Aorta (tissue), 5 donors: ENCODE results near the gene TP63. TPM values are rescaled to one million over a fixed set of nuclear protein-coding genes. Genes with fewer than 3 reads are reported as not detected.

Experiments used
- ATAC-seq: fragments of 200-7000 bp; cut with Tn5 transposase; one replicate; pipeline ENCODE4 v1.9.1; 2022; ENCODE audit warnings: moderate library complexity; ENCODE audit not compliant: low FRiP score
- DNase-seq, 2 donors: peaks; one replicate each; pipeline ENCODE4 v3.0.0-alpha.2; 2020
- H3K27ac ChIP-seq, 2 donors: one replicate each; pipeline ENCODE4 v1.5.1; 2013; ENCODE audit warnings: low read length in 2 of 2, mild to moderate bottlenecking in 2 of 2, moderate library complexity in 2 of 2, control low read depth in 1 of 2, inconsistent platforms in 1 of 2, low read depth in 1 of 2
- H3K27me3 ChIP-seq, 2 donors: one replicate each; pipeline ENCODE4 v1.6.1; 2013; ENCODE audit warnings: control low read depth in 1 of 2, low read length in 1 of 2, mild to moderate bottlenecking in 1 of 2, moderate library complexity in 1 of 2; ENCODE audit not compliant: insufficient read depth in 2 of 2, control insufficient read depth in 1 of 2
- H3K36me3 ChIP-seq, 2 donors: one replicate each; pipeline ENCODE4 v1.6.1; 2013; ENCODE audit warnings: control low read depth in 1 of 2, low read length in 1 of 2, mild to moderate bottlenecking in 1 of 2; ENCODE audit not compliant: insufficient read depth in 2 of 2, control insufficient read depth in 1 of 2
- H3K4me1 ChIP-seq, 2 donors: one replicate each; pipeline ENCODE4 v1.6.1; 2013; ENCODE audit warnings: low read length in 2 of 2, control low read depth in 1 of 2, mild to moderate bottlenecking in 1 of 2, moderate library complexity in 1 of 2; ENCODE audit not compliant: insufficient read depth in 2 of 2, control insufficient read depth in 1 of 2
- H3K4me3 ChIP-seq, 2 donors: one replicate each; pipeline ENCODE4 v1.5.1; 2013; ENCODE audit warnings: low read length in 2 of 2, control low read depth in 1 of 2, mild to moderate bottlenecking in 1 of 2
- H3K9me3 ChIP-seq: one replicate; pipeline ENCODE4 v1.6.1; 2013; ENCODE audit warnings: mild to moderate bottlenecking, low read length; ENCODE audit not compliant: control insufficient read depth
- WGBS, 2 donors: extraction: QIAGEN DNeasy Blood & Tissue Kit; methylation state at CpG; one replicate each; pipeline ENCODE4 v1.1.7; 2013; 5-methylcytosine and 5-hydroxymethylcytosine counted together
- intact Hi-C, 2 donors: fragments of 100-400 bp; cut with DNase I; formaldehyde crosslinking; loops; one replicate each; pipeline versions ENCODE4 v1.14.2 to v1.15.0; 2022
- polyA plus RNA-seq, 2 donors: library from polyadenylated mRNA; stranded (reverse); fragments of 200-250 nt; gene quantifications; one replicate each; pipeline ENCODE4 v1.2.3, GENCODE V29; 2013
- total RNA-seq, 2 donors: library from RNA; stranded (reverse); fragmentation: NEBNext Ultra II Directional; extraction: Animal tissue kit (Norgen Biotek cat#: 25700); gene quantifications; one replicate each; pipeline ENCODE4 v1.2.1, GENCODE V29; 2021
- donor health status: healthy with polysubstance abuse.
- donor health status: Bipolar disorder and iron deficiency.
- donor health status: DM: no; HTN: no; CAD: no.
- donor health status: DM: no; HTN: no; CAD: no.
- donor health status: DM: yes; HTN: yes; CAD: no.

The TP63 gene
- total and polyA plus RNA-seq, 4 donors = 0.03 to 0.72 (median 0.34) TPM

GRCh38 chr3:189756582-189757078 lies 125.4 kb downstream of the TP63 start:
- peaks cover 6% of the 10 kb centered on the region for H3K9me3 ChIP-seq
- ATAC-seq (no peak), DNase-seq (no peak)
- intact Hi-C loops = no loop called here
- no peak overlapping the region for H3K4me3 ChIP-seq
- H3K27me3 ChIP-seq = no peaks in the 10 kb centered on the region
- H3K4me1 ChIP-seq = no peaks in the 10 kb centered on the region
- H3K27ac ChIP-seq = no peak overlapping the region
- H3K36me3 ChIP-seq = no peaks in the 10 kb centered on the region

GRCh38 chr3:189758186-189758585 lies 127.0 kb downstream of the TP63 start:
- ATAC-seq = no peak
- intact Hi-C loops = no loop called here

GRCh38 chr3:189766416-189766815 lies 135.2 kb downstream of the TP63 start:
- DNase-seq (no peak), ATAC-seq (no peak)
- Histone ChIP-seq H3K4me1 (no peaks in the 10 kb centered on the region), H3K36me3 (no peaks in the 10 kb centered on the region), H3K27me3 (no peaks in the 10 kb centered on the region), H3K4me3 (no peak overlapping the region), H3K27ac (no peak overlapping the region), H3K9me3 (no peaks in the 10 kb centered on the region)
- 45 to 52% methylated on average over 2 of the region's 2 CpGs for WGBS, 2 donors
- intact Hi-C loops = no loop called here

More at GRCh38 chr3:189758186-189758585, 127.0 kb downstream of the TP63 start:
- Histone ChIP-seq H3K9me3 (peaks cover 6% of the 10 kb centered on the region), H3K27ac (no peak overlapping the region), H3K27me3 (no peaks in the 10 kb centered on the region), H3K4me3 (no peak overlapping the region), H3K36me3 (no peaks in the 10 kb centered on the region), H3K4me1 (no peaks in the 10 kb centered on the region)
- DNase-seq = no peak
- WGBS, 2 donors = 91 to 93% methylated on average over 6 of the region's 6 CpGs

GRCh38 chr3:189771842-189772450 lies 140.8 kb downstream of the TP63 start:
- no peaks in the 10 kb centered on the region for H3K4me1 ChIP-seq
- 82% methylated on average over 4 of the region's 4 CpGs for WGBS, 2 donors
- intact Hi-C loops = no loop called here
- H3K4me3 ChIP-seq = no peak overlapping the region
- no peaks in the 10 kb centered on the region for H3K36me3 ChIP-seq
- DNase-seq (no peak), ATAC-seq (no peak)
- no peaks in the 10 kb centered on the region for H3K9me3 ChIP-seq
- H3K27ac ChIP-seq = no peak overlapping the region
- no peaks in the 10 kb centered on the region for H3K27me3 ChIP-seq

GRCh38 chr3:189772584-189772983 lies 141.4 kb downstream of the TP63 start:
- intact Hi-C loops = no loop called here
- H3K4me1 ChIP-seq = no peaks in the 10 kb centered on the region
- H3K9me3 ChIP-seq = no peaks in the 10 kb centered on the region
- no peaks in the 10 kb centered on the region for H3K36me3 ChIP-seq
- H3K4me3 ChIP-seq = no peak overlapping the region
- DNase-seq (no peak), ATAC-seq (no peak)
- H3K27ac ChIP-seq = no peak overlapping the region
- no peaks in the 10 kb centered on the region for H3K27me3 ChIP-seq
- WGBS, 2 donors = 8 to 12% methylated on average over 2 of the region's 2 CpGs

GRCh38 chr3:189773056-189773455 lies 141.9 kb downstream of the TP63 start:
- H3K4me3 ChIP-seq = no peak overlapping the region
- H3K36me3 ChIP-seq = no peaks in the 10 kb centered on the region
- H3K4me1 ChIP-seq = no peaks in the 10 kb centered on the region
- intact Hi-C loops = no loop called here
- no peak for DNase-seq
- no peak overlapping the region for H3K27ac ChIP-seq
- no peaks in the 10 kb centered on the region for H3K9me3 ChIP-seq
- 25% methylated on average over 5 of the region's 5 CpGs for WGBS, 2 donors
- H3K27me3 ChIP-seq = no peaks in the 10 kb centered on the region
- no peak for ATAC-seq

- WGBS, 2 donors = 62 to 66% methylated on average over 6 of the region's 6 CpGs
- Histone ChIP-seq H3K27ac (no peak overlapping the region), H3K9me3 (no peaks in the 10 kb centered on the region), H3K36me3 (no peaks in the 10 kb centered on the region), H3K4me1 (no peaks in the 10 kb centered on the region), H3K4me3 (no peak overlapping the region), H3K27me3 (no peaks in the 10 kb centered on the region)
- intact Hi-C loops = no loop called here
- DNase-seq = no peak
- no peak for ATAC-seq
These were observed 145.1 kb downstream of the TP63 start for GRCh38 chr3:189776149-189776824.

- DNase-seq (no peak), ATAC-seq (no peak)
- WGBS, 2 donors = 91 to 94% methylated on average over 5 of the region's 5 CpGs
- Histone ChIP-seq H3K36me3 (no peaks in the 10 kb centered on the region), H3K9me3 (no peaks in the 10 kb centered on the region), H3K27ac (no peak overlapping the region), H3K4me3 (no peak overlapping the region), H3K4me1 (no peaks in the 10 kb centered on the region), H3K27me3 (no peaks in the 10 kb centered on the region)
- intact Hi-C loops = no loop called here
These were observed 147.3 kb downstream of the TP63 start for GRCh38 chr3:189778340-189778950.

GRCh38 chr3:189779166-189779565 lies 148.0 kb downstream of the TP63 start:
- ATAC-seq = no peak
- no peak overlapping the region for H3K4me3 ChIP-seq
- DNase-seq = no peak
- intact Hi-C loops = no loop called here
- no peaks in the 10 kb centered on the region for H3K36me3 ChIP-seq
- H3K4me1 ChIP-seq = no peaks in the 10 kb centered on the region
- no peak overlapping the region for H3K27ac ChIP-seq
- WGBS, 2 donors = 90 to 91% methylated on average over 3 of the region's 3 CpGs
- H3K27me3 ChIP-seq = no peaks in the 10 kb centered on the region
- no peaks in the 10 kb centered on the region for H3K9me3 ChIP-seq
